Uterus (tissue), 2 donors: ENCODE data around the gene SYNJ2.

ENCODE experiments used
- CTCF ChIP-seq, 4 experiments: fragments of 200-600 bp in 2 of 4; fragments of 450-650 bp in 2 of 4; sonication (generic) in 2 of 4; IDR thresholded peaks; one replicate each; pipeline ENCODE4 v1.5.1; 2016 to 2019; ENCODE audit warnings: antibody characterized with exemption in 4 of 4, mild to moderate bottlenecking in 2 of 4, moderate library complexity in 1 of 4
- POLR2A ChIP-seq, 2 donors: fragments of 450-650 bp; IDR thresholded peaks; one replicate each; pipeline ENCODE4 v1.6.1; 2016; ENCODE audit warnings: antibody characterized with exemption in 2 of 2, mild to moderate bottlenecking in 1 of 2, moderate library complexity in 1 of 2

- TF ChIP-seq CTCF (IDR thresholded peaks at IDR 0.05) (no peak), POLR2A (IDR thresholded peaks at IDR 0.05) (no peak)
These were observed 16.3 kb upstream of the SYNJ2 start for GRCh38 chr6:157965387-157965786.
